Esophagus squamous epithelium (tissue), 4 donors: ENCODE data around the gene WASL.

ENCODE experiments used
- POLR2A ChIP-seq, 4 donors: fragments of 450-650 bp; IDR thresholded peaks; one replicate each; pipeline ENCODE4 v1.6.1; 2017; ENCODE audit warnings: antibody characterized with exemption in 4 of 4, mild to moderate bottlenecking in 4 of 4, moderate library complexity in 3 of 4
- TF ChIP-seq, protein P1 (sequence below), 6 experiments: fragments of 450-650 bp in 4 of 6; fragments of 200-600 bp in 2 of 6; sonication (generic) in 2 of 6; IDR thresholded peaks; one replicate each; pipeline ENCODE4 v1.5.1; 2016 to 2019; ENCODE audit warnings: antibody characterized with exemption in 6 of 6, mild to moderate bottlenecking in 4 of 6, moderate library complexity in 4 of 6

DNA sequence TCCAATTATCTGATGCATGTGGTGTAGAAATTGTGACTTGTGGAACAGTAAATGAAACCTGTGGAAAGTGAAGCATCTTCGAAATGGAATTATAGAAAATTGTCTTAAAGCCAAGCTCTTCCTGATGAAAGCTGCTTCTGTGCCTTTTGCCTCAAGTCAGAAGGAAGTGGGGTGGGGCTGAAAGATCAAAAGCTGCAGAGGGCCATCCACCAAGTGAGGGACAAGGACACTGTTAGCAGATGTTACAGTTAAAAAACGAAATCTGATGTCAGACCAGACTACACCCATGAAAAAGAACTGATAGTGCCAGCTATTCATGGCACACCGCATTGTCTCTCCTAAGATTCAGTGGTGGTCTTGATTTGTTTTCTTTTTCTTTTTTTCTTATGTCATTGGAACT is 23.8 kb upstream of the WASL start:
- TF ChIP-seq POLR2A (IDR thresholded peaks at IDR 0.05), result no peak
- TF ChIP-seq, protein P1, sequence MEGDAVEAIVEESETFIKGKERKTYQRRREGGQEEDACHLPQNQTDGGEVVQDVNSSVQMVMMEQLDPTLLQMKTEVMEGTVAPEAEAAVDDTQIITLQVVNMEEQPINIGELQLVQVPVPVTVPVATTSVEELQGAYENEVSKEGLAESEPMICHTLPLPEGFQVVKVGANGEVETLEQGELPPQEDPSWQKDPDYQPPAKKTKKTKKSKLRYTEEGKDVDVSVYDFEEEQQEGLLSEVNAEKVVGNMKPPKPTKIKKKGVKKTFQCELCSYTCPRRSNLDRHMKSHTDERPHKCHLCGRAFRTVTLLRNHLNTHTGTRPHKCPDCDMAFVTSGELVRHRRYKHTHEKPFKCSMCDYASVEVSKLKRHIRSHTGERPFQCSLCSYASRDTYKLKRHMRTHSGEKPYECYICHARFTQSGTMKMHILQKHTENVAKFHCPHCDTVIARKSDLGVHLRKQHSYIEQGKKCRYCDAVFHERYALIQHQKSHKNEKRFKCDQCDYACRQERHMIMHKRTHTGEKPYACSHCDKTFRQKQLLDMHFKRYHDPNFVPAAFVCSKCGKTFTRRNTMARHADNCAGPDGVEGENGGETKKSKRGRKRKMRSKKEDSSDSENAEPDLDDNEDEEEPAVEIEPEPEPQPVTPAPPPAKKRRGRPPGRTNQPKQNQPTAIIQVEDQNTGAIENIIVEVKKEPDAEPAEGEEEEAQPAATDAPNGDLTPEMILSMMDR (IDR thresholded peaks at IDR 0.05), result no peak
